BE2C (cell line): ENCODE results near the gene TTC28.

Experiments used
- DNase-seq: peaks from one replicate; pipeline ENCODE4 v3.0.0-alpha.2; 2020
- H3K27me3 ChIP-seq: fragments of 250-450 bp; sonication (Bioruptor Pico); 2 replicates; pipeline ENCODE4 v1.5.1; 2020; ENCODE audit warnings: mild to moderate bottlenecking
- H3K36me3 ChIP-seq: fragments of 250-450 bp; sonication (Bioruptor Pico); 2 replicates; pipeline ENCODE4 v1.5.1; 2020; ENCODE audit warnings: mild to moderate bottlenecking
- H3K4me1 ChIP-seq: fragments of 250-450 bp; sonication (Bioruptor Pico); 2 replicates; pipeline ENCODE4 v1.5.1; 2020
- H3K4me3 ChIP-seq: 2 replicates; pipeline ENCODE4 v1.5.1; 2011; ENCODE audit warnings: low read depth, low read length
- H3K9me3 ChIP-seq: fragments of 250-450 bp; sonication (Bioruptor Pico); 2 replicates; pipeline ENCODE4 v1.5.1; 2020
- TF ChIP-seq, protein P1 (sequence below): IDR thresholded peaks from 2 replicates; pipeline ENCODE4 v1.5.1; 2012; ENCODE audit warnings: mild to moderate bottlenecking, low read depth, low read length

TTC28 gene

GRCh38 chr22:28394513-28395110, 285.0 kb downstream of the TTC28 start:
- Histone ChIP-seq H3K4me3 (no peak overlapping the region), H3K4me1 (peaks cover 27% of the 10 kb centered on the region), H3K9me3 (no peaks in the 10 kb centered on the region), H3K27me3 (no peaks in the 10 kb centered on the region), H3K36me3 (no peaks in the 10 kb centered on the region)
- TF ChIP-seq, protein P1, sequence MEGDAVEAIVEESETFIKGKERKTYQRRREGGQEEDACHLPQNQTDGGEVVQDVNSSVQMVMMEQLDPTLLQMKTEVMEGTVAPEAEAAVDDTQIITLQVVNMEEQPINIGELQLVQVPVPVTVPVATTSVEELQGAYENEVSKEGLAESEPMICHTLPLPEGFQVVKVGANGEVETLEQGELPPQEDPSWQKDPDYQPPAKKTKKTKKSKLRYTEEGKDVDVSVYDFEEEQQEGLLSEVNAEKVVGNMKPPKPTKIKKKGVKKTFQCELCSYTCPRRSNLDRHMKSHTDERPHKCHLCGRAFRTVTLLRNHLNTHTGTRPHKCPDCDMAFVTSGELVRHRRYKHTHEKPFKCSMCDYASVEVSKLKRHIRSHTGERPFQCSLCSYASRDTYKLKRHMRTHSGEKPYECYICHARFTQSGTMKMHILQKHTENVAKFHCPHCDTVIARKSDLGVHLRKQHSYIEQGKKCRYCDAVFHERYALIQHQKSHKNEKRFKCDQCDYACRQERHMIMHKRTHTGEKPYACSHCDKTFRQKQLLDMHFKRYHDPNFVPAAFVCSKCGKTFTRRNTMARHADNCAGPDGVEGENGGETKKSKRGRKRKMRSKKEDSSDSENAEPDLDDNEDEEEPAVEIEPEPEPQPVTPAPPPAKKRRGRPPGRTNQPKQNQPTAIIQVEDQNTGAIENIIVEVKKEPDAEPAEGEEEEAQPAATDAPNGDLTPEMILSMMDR, result no peak
- no peak for DNase-seq

DNA sequence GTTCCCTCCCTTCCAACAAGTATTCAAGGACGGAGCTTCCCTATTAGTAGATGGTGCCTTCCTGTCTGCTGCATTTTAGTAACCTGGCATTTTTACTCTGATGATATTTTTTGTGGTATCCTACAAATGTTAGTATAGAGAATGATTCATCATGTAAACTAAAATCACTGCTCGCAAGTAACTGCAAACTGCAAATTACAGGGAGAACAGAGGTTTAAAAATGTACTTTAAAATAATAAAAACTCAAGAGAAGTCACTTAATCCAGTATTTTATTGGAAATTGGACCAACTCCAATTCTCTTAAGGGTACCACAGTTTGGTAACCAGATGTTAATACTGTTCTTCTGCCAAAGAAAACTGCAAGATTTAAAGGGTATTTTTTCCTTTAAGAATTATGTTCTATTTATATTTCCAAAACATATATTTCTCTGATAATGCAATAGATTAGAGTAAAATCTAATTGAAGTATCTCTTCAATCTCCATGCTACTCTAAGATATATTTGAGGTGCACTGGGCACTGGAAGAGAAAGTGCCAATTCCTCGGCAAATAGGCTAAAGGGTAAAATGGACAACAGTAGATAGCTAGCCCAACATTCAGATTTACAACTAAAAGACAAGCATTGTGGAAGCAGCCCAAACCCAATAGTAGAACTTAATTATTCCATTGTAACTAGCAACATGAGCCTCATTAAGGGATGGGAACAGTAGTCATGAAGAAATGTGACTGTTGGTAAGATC, 298.0 kb downstream of the TTC28 start:
- Histone ChIP-seq H3K27me3 (no peaks in the 10 kb centered on the region), H3K9me3 (no peaks in the 10 kb centered on the region), H3K4me3 (no peak overlapping the region), H3K36me3 (no peaks in the 10 kb centered on the region), H3K4me1 (no peaks in the 10 kb centered on the region; the same call in 1 of the 2 replicates)
- DNase-seq, result no peak
- TF ChIP-seq, protein P1, result no peak

- H3K36me3 ChIP-seq, result no peaks in the 10 kb centered on the region
- H3K27me3 ChIP-seq, result no peaks in the 10 kb centered on the region
- TF ChIP-seq, protein P1, result no peak
- H3K4me3 ChIP-seq, result no peak overlapping the region
- peaks cover 6% of the 10 kb centered on the region for H3K4me1 ChIP-seq
- H3K9me3 ChIP-seq, result no peaks in the 10 kb centered on the region
- DNase-seq, result no peak
These were observed 299.7 kb downstream of the TTC28 start for GRCh38 chr22:28379951-28380350.

GRCh38 chr22:28379075-28379779, 300.4 kb downstream of the TTC28 start:
- Histone ChIP-seq H3K36me3 (no peaks in the 10 kb centered on the region), H3K4me1 (peaks cover 6% of the 10 kb centered on the region), H3K9me3 (no peaks in the 10 kb centered on the region), H3K4me3 (no peak overlapping the region), H3K27me3 (no peaks in the 10 kb centered on the region)
- no peak for DNase-seq
- TF ChIP-seq, protein P1, result no peak

GRCh38 chr22:28375761-28376534, 303.7 kb downstream of the TTC28 start:
- TF ChIP-seq, protein P1, result no peak
- no peak for DNase-seq
- Histone ChIP-seq H3K27me3 (no peaks in the 10 kb centered on the region), H3K4me1 (peaks cover 6% of the 10 kb centered on the region), H3K4me3 (no peak overlapping the region), H3K9me3 (no peaks in the 10 kb centered on the region), H3K36me3 (no peaks in the 10 kb centered on the region)
